ENCODE data around the gene GHITM.
A peak's percentile ranks its signal among the peaks of the same experiment; 100 is the strongest.

GRCh38 chr10:84139126-84140035 lies at the start of gene GHITM:
- TF ChIP-seq CTCF (conservative IDR thresholded peaks at IDR 0.05 in 1 of 2, IDR thresholded peaks at IDR 0.05 in 1 of 2; ENCODE audit: extremely low read depth in 1 of 2, insufficient read depth in 1 of 2, low read depth in 1 of 2, low read length in 2 of 2) (peak; percentile 10 to 51), EZH2 (IDR thresholded peaks at IDR 0.05; ENCODE audit: borderline replicate concordance, low read length) (no peak)
